HG03575 (cell line): ENCODE data around the gene STAT1.

ENCODE experiments used
- ATAC-seq: cut with Tn5 transposase; IDR thresholded peaks from one replicate; pipeline ENCODE4 v1.9.1; 2021; ENCODE audit not compliant: unreplicated experiment, insufficient number of reproducible peaks, low FRiP score; ENCODE audit errors: extremely low read depth

The STAT1 gene

GRCh38 chr2:190935054-190935453 lies 78.9 kb downstream of the STAT1 start:
- ATAC-seq = no peak

GRCh38 chr2:190933361-190933760 lies 80.6 kb downstream of the STAT1 start:
- ATAC-seq = no peak

DNA sequence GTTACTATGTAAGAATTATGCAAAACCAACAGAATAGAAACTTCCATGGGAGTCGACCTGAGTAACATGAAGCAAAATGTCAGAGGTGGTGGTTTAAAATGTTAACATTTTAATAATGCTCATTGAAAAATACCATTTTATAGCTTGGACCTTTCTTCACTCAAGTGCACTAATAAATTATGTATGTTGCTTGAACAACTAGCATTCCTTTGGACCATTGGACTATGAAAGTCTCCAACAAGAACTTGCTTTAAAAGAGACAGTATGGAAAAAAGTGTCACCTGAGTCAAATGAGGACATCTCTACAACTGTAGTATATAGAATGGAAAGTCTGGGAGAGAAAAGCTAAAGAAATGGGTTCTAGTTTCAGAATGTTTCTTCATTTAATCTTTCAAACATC lies 81.5 kb downstream of the STAT1 start:
- no peak for ATAC-seq

DNA sequence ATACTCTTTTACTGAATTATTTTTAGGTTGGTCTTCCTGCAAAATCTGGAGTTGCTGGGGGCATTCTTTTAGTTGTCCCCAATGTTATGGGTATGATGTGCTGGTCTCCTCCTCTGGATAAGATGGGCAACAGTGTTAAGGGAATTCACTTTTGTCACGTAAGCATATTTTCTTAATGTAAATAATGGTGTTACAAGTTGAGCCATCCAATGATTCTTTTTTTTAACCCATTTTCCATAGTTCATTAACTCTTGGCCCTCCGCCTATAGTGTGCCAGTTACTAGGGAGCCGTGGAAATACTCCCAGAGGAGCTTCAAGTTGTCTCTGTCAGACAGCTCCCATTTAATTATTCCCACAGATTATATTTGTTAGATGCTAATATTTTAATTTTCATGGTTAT lies 83.6 kb downstream of the STAT1 start:
- ATAC-seq = no peak

GRCh38 chr2:190929919-190930318 lies 84.1 kb downstream of the STAT1 start:
- ATAC-seq = no peak

DNA sequence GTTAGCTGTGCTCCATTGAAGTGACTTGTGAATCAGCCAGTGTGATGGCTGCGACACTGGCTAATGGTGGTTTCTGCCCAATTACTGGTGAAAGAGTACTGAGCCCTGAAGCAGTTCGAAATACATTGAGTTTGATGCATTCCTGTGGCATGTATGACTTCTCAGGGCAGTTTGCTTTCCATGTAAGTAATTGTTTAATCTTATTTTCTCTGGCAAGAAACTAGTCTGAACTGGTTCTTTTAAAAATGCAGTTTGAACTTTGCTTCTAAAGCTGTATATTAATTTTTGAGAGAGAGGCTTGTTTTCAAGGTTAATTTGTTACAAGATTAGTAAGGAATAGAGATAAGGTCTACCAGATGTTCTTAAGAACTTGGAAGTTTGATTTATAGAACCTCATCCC lies 86.7 kb downstream of the STAT1 start:
- no peak for ATAC-seq

DNA sequence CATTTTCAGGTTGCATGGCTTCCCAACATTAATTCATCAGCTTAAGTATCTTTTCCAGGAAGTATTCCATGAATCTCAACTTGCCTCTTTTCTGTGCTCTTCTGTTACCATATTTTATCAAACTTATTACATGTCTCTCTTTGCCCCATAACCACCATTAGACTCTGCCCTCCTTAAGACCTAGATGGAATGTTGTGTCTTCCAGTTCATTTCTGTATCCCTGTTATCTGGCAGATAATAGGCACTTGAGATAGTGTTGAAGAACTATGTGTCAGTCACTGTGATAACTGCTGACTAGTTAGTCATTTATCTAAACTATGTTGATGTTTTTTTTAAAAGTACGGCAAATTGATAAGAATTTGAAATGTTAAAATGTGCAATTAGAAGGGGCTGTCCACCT lies 91.6 kb downstream of the STAT1 start:
- no peak for ATAC-seq

GRCh38 chr2:190920085-190920484 lies 93.9 kb downstream of the STAT1 start:
- no peak for ATAC-seq
